Astrocyte of the hippocampus (primary cell): Measurements from ENCODE around the gene SEMA6B.
A peak's percentile ranks its signal among the peaks of the same experiment; 100 is the strongest.
"Not testable (repeated sequence)": the region's sequence is repeated elsewhere in the genome, so short reads cannot be mapped to it uniquely, and the experiment has no call there.

ENCODE experiments used
- DNase-seq: peaks from one replicate; pipeline ENCODE4 v3.0.0; 2011; ENCODE audit warnings: low read depth, low spot score

SEMA6B gene

GRCh38 chr19:4550018-4550417 lies 9.5 kb downstream of the SEMA6B start:
- DNase-seq, result no peak

GRCh38 chr19:4548238-4548584 lies 11.3 kb downstream of the SEMA6B start:
- DNase-seq, result no peak

- DNase-seq, result peak; percentile 17
Measured at GRCh38 chr19:4547303-4548237, 11.9 kb downstream of the SEMA6B start.

- no peak for DNase-seq
Measured at GRCh38 chr19:4543842-4544647, 15.4 kb downstream of the SEMA6B start.

GRCh38 chr19:4542896-4543841 lies 16.3 kb downstream of the SEMA6B start:
- DNase-seq, result no peak

GRCh38 chr19:4541806-4542145 lies 17.7 kb downstream of the SEMA6B start:
- DNase-seq, result not testable (repeated sequence)

GRCh38 chr19:4541114-4541805 lies 18.2 kb downstream of the SEMA6B start:
- DNase-seq, result no peak

GRCh38 chr19:4539693-4540581 lies 19.5 kb downstream of the SEMA6B start, which contains the start of gene LRG1:
LRG1 (minus strand) TSS chr19:4540036; CDS start chr19:4540013, 23 bp downstream.
- no peak for DNase-seq

GRCh38 chr19:4539169-4539692 lies 20.3 kb downstream of the SEMA6B start:
- DNase-seq, result no peak

- DNase-seq, result no peak
Measured at GRCh38 chr19:4538601-4538954, 20.9 kb downstream of the SEMA6B start.

GRCh38 chr19:4537953-4538600 lies 21.4 kb downstream of the SEMA6B start:
- no peak for DNase-seq

- no peak for DNase-seq
Measured at GRCh38 chr19:4536798-4537197, 22.7 kb downstream of the SEMA6B start.

GRCh38 chr19:4534836-4535658 lies 24.4 kb downstream of the SEMA6B start, which contains the start of gene PLIN5:
PLIN5 (minus strand) TSS chr19:4535224; CDS start chr19:4534074, 1,150 bp downstream.
- DNase-seq, result peak; percentile 78

GRCh38 chr19:4533835-4534424 lies 25.6 kb downstream of the SEMA6B start:
- DNase-seq, result no peak

GRCh38 chr19:4533334-4533733 lies 26.1 kb downstream of the SEMA6B start:
- no peak for DNase-seq

GRCh38 chr19:4531562-4532165 lies 27.8 kb downstream of the SEMA6B start:
- no peak for DNase-seq

GRCh38 chr19:4529924-4530522 lies 29.5 kb downstream of the SEMA6B start:
- DNase-seq, result no peak
